Suprapubic skin (tissue), 4 donors: ENCODE measurements around the gene MYO5A.

ENCODE experiments used
- EP300 ChIP-seq: sonication (generic); formaldehyde crosslinking; IDR thresholded peaks from one replicate; pipeline ENCODE4 v1.6.1; 2017; ENCODE audit warnings: antibody characterized with exemption
- POLR2A ChIP-seq, 2 donors: fragments of 450-650 bp; IDR thresholded peaks; one replicate each; pipeline ENCODE4 v1.6.1; 2017; ENCODE audit warnings: antibody characterized with exemption in 2 of 2, mild to moderate bottlenecking in 2 of 2, moderate library complexity in 2 of 2
- POLR2AphosphoS5 ChIP-seq, 3 donors: sonication (generic); formaldehyde crosslinking; IDR thresholded peaks; one replicate each; pipeline ENCODE4 v1.6.1; 2017; ENCODE audit warnings: antibody characterized with exemption in 3 of 3
- TF ChIP-seq, protein P1 (sequence below), 2 donors: fragments of 200-600 bp in 1 of 2; fragments of 450-650 bp in 1 of 2; sonication (generic) in 1 of 2; IDR thresholded peaks; one replicate each; pipeline ENCODE4 v1.5.1; 2016 to 2019; ENCODE audit warnings: antibody characterized with exemption in 2 of 2, mild to moderate bottlenecking in 1 of 2, moderate library complexity in 1 of 2

DNA sequence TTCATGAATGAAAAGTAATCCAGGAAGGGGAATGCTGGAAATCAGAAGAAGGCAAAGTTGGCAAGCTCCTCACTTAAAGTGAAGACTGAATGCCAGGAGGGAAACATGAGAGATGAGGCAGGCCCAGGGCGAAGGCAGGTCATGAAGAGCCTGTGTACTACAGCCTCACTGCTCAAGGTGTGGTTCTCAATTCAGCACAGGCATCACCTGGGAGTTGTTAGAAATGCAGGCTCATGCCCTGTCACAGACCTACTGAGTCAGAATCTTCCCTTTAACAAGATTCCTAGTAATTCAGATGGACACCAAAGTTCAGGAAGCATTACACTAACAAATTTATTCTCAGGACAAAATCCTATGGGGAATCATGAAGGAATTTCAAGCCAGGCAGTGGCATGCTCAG lies 14.2 kb downstream of the MYO5A start:
- TF ChIP-seq, protein P1, sequence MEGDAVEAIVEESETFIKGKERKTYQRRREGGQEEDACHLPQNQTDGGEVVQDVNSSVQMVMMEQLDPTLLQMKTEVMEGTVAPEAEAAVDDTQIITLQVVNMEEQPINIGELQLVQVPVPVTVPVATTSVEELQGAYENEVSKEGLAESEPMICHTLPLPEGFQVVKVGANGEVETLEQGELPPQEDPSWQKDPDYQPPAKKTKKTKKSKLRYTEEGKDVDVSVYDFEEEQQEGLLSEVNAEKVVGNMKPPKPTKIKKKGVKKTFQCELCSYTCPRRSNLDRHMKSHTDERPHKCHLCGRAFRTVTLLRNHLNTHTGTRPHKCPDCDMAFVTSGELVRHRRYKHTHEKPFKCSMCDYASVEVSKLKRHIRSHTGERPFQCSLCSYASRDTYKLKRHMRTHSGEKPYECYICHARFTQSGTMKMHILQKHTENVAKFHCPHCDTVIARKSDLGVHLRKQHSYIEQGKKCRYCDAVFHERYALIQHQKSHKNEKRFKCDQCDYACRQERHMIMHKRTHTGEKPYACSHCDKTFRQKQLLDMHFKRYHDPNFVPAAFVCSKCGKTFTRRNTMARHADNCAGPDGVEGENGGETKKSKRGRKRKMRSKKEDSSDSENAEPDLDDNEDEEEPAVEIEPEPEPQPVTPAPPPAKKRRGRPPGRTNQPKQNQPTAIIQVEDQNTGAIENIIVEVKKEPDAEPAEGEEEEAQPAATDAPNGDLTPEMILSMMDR (IDR thresholded peaks at IDR 0.05): no peak
- TF ChIP-seq EP300: no peak
- TF ChIP-seq POLR2AphosphoS5 (IDR thresholded peaks at IDR 0.05): no peak
- no peak for TF ChIP-seq POLR2A (IDR thresholded peaks at IDR 0.05)
